Stimulated activated CD8-positive, alpha-beta memory T cell treated with anti-CD3 and anti-CD28 coated beads, Interleukin-15, amount 100 ng/mL, for 4 hours (primary cell): ENCODE data around the gene OSBPL3.

Source experiments
- DNase-seq, 2 donors: peaks; one replicate each; pipeline ENCODE4 v3.0.0-alpha.2; 2020; ENCODE audit warnings: low read depth in 2 of 2

The OSBPL3 gene

GRCh38 chr7:24951441-24951980 is 28.5 kb downstream of the OSBPL3 start:
- DNase-seq, result no peak

DNA sequence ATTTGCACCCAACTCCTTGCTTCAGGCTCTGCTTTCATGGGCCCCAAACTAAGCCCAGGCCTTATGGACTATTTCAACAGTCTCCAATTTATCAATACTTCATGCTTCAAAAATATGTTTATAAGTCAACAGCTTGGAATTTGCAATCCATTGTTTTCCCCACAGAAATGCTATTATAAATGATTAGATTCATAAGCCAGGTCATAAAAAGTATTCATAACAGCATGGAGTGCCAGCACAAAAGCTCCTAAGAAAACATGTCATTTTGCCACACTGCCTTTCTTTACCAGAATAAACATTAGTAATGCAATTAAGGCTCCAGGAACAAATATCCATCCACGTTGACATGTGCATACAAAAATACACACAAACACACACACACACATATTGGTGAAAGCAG is 30.1 kb downstream of the OSBPL3 start:
- no peak for DNase-seq

DNA sequence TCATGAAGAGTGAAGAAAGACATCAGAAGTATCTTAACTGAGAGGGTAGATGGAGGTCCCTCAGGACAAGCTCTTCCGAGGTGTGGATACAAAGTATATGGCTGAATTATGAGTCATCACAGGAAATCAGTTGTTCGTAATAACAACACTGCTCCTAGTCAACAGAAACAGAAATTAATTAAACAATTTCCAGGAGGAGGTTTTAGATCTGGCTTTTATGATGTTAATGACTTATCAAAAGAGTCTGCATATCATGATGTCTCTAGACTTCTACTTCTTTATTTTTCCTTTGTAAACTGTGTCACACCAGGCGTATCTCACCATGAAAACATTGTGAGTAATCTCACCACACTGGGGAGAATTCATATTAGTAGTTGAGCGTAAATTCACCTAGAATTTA is 31.2 kb downstream of the OSBPL3 start:
- no peak for DNase-seq

DNA sequence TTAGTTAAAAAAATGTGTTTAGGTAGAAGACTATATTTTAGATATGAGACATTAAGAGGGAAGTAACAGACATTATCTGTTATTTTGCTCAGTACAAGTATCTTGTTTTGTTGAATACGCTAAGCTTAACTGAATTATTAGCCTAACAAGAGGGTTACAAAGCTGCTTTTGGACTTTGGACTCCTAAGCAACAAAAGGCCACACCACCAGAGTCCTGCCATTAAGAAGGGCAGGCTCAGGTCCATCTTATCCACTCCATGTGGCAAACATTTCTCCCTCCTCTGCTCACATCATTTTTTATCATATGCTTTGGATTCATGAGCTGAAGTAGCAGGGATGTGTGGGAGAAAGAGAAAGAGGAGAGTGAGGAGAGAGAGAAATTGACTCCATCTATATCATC is 33.5 kb downstream of the OSBPL3 start:
- no peak for DNase-seq

DNA sequence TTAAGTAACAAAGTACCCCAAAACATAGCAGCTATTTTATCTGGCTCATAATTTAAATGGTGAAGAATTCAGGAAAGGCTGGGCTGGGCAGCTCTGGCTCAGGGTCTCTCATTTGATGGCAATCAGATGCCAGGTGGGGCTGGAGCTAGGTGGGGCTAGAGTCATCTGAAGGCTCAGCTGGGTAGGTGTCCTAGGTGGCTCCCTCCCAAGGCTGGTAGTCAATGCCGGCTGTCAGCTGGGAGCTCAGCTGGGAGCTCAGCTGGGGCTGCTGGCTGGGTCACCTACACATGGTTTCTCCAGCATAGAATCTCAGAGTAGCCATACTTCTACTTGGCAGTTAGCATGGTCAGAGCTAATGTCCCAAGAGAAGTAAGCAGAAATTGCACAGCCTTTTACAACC is 34.1 kb downstream of the OSBPL3 start:
- DNase-seq, result no peak

- DNase-seq, result no peak
These were observed 36.7 kb downstream of the OSBPL3 start for GRCh38 chr7:24943096-24943948.

- no peak for DNase-seq
These were observed 37.8 kb downstream of the OSBPL3 start for GRCh38 chr7:24942226-24942625.

GRCh38 chr7:24939416-24939815 is 40.6 kb downstream of the OSBPL3 start:
- no peak for DNase-seq

- no peak for DNase-seq
These were observed 43.7 kb downstream of the OSBPL3 start for GRCh38 chr7:24936121-24936824.

DNA sequence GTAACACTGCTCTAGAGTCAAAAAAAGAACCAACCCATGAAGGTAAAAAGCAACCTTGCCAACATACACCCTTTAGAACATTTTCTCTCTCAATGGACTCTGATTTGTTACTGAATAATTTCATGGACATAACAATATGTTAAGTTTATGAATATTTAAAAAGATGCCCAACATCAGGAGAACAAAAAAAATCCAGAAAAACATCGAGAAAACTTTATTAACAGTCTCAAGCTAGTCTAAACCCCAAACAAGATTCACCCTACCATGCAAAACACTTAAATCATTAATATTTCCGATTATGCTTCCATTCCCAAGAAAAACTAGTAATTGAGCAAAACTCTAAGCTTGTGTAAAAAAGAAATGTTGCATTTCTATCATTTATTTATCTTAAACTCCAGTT is 46.7 kb downstream of the OSBPL3 start:
- no peak for DNase-seq

DNA sequence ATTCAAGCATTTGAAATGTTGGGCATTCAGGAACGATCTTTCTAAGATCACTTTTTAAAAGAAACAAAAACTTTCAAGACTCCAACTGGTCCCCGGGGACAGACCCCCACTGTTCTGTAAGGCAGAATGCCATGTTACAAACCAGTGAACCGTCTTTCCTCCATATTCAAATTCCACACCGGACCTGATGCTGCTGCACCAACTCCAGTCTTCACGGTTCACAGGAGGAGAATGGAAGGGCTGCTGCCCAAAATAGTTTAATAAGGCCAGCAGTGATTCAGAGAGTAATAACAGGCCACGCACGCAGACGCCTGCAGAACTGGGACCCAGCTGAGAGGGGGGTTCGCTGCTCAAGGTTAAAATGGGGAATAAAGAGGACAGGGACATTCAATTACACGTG is 47.2 kb downstream of the OSBPL3 start:
- no peak for DNase-seq

- DNase-seq, result no peak
These were observed 47.6 kb downstream of the OSBPL3 start for GRCh38 chr7:24932389-24932788.

GRCh38 chr7:24931844-24932243 is 48.1 kb downstream of the OSBPL3 start:
- no peak for DNase-seq

DNA sequence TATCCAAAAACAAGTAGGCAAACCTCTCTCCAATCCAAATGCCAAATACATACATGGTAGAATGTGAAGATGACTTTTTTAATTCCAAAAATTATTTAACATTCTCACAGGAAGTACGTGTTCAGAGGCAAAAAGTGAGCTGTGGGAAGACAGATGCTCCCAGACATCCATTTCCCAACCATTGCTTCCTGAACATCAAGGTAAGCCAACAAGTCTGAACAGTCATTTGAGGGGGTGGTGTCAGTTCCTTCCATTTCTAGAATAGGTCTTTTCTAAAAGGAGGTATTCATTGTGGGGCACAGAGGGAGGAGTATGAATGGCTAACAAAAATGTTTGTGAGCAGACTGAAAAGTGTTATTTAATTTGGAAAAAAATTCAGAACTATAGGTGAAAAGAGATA is 49.1 kb downstream of the OSBPL3 start:
- no peak for DNase-seq

- no peak for DNase-seq
These were observed 53.1 kb downstream of the OSBPL3 start for GRCh38 chr7:24926623-24927524.

- no peak for DNase-seq
These were observed 55.6 kb downstream of the OSBPL3 start for GRCh38 chr7:24924375-24924774.

DNA sequence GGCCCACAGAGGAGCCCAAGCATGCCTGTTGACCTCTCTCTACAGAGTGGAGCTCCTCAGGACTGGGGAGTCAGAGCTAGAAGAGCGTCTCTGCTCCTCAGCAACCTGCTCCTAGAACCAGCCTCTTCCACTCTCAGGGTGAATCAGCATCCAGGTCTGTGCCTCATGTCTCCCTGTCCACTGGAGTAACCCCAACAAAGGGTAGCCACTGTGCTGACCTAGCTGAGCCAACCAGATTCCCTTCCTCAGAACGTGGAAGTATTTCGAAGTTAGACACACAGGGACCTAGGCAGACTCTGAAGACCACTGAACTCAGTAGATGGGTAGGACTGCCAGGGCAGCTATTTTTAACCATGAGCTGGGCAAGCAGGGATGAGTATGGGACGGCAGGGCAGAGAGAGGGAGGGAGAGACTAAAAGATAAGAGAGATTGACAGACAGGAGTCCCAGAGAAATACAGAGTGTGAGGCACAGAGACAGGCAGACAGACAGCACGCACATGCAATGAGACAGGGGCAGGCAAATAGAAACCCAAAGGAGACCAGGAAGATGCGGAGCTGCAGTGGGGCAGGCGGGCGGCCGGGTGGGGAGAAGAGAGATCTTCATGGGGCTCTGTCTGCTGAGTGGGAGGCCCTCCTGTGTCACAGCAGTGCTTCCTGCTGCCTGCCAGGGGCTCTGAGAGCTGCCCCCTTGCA is 56.7 kb downstream of the OSBPL3 start:
- no peak for DNase-seq

GRCh38 chr7:24922099-24922773 is 57.7 kb downstream of the OSBPL3 start:
- DNase-seq, result no peak

DNA sequence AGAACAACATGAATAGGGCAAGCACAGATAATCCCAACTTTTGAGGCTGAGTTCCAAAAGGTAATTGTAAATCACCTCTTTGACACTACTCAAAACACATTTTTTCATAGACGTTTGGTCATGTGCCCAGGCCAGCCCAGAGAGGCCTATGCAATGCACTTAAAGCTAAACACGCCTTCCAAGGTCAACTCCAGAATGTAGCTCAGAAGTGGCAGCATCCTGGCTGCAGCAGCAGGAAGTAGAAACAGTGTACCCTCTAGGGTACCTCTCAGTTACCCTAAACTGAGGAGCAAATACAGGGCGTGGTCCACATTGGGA is 58.7 kb downstream of the OSBPL3 start:
- DNase-seq, result no peak

DNA sequence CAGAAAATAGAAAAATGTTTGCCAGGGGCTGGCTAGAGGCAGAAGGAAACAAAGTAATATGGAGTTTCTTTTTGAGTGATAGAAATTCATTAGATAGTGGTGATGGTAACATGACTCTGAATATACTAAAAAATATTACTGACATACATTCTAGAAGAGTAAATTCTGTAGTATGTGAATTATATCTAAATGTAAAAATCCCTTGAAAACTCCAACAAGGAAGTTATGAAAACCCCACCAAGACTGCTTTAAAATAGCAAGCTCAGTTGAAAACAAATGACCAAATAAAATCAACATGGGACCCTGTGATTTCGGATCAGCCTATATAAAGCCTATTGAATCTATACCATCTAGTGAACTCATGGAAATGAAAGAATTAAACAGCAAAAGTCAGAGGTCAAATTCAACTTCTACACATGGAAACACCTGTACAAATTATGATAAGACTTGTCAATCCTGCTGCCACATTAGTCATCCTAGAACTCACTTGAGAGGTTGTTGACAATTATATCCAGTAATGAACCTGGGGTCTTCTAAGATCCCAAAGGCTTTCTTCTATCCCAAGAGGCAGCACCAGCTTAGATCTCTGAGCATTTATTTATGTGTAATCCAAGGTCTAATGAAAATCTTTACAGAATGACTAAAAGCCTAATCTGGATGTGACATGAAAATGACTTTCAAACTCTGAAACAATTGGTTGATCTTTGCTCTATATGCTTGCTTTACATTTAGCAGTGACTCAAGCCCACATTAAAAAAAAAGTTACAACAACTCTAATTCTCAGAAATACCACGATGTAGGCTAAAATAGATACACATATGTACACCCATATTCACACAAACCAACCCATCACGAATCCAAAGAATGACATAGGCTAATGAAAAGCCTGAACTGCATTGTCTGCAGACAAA is 59.3 kb downstream of the OSBPL3 start:
- no peak for DNase-seq
